GM18873 (cell line): ENCODE data around the gene SLC6A11.

ENCODE experiments used
- ATAC-seq: cut with Tn5 transposase; IDR thresholded peaks from one replicate; pipeline ENCODE4 v1.9.1; 2021; ENCODE audit warnings: mild to moderate bottlenecking, moderate library complexity, moderate number of reproducible peaks; ENCODE audit not compliant: unreplicated experiment, low FRiP score

SLC6A11 gene

GRCh38 chr3:10788451-10788850 is 27.6 kb upstream of the SLC6A11 start:
- ATAC-seq: no peak

- no peak for ATAC-seq
Observed at GRCh38 chr3:10790713-10791112, 25.3 kb upstream of the SLC6A11 start.

DNA sequence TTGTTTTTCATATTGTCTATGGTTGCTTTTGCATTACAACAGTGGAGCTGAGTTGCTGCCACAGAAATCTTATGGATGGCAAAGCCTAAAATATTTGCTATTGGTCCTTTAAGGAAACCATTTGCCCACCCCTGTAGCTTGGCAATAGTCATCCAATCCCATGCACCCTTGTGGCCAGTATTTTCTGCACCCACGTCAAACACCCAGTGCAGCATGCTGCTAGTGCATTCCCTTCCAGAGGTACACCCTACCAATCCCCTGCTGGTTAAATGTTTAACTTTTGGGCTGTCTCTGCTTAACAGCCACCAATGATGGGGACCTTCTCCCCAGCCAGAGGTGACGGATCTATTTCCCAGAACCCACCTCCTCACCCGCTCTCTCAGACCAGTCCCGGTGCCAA is 23.8 kb upstream of the SLC6A11 start:
- no peak for ATAC-seq

- ATAC-seq: no peak
Observed at GRCh38 chr3:10798600-10799367, 17.2 kb upstream of the SLC6A11 start.

DNA sequence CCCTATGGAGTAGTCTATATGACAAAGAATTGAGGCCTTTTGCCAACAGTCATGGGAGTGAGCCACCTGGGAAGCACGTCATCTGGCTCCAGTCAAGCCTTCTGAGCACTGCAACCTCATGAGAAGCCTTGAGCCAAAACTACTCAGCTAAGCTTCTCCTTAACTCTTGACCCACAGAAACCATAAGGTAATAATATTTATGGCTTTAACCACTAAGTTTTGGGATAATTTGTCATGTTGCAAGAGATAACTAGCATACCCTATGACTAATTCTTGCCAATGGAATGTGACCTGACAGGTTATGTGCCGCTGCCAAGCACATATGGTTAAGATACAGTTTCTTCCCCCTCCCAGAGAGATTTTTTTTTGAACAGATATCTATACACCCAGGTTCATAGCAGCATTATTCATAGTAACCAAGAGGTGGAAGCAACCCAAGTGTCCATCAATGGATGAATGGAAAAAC is 11.8 kb upstream of the SLC6A11 start:
- no peak for ATAC-seq

DNA sequence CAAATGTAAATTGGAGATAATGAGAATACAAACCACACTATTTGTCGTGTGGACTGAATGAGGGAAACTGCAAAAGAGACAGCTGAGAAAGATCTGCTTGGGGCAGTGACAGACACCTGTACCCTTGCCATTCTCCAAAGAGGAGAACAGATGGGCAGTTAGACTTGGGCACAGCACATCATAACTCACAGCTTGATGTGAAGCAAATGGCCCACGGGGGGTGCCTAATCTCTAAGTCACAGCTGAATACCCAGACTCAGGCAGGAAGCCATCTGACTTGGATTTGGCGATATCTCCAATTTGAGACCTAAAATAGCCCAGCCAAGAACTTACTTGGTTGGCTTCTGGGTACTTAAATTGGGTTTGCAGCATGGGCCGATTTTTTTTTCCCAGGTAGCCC is 10.0 kb upstream of the SLC6A11 start:
- no peak for ATAC-seq

DNA sequence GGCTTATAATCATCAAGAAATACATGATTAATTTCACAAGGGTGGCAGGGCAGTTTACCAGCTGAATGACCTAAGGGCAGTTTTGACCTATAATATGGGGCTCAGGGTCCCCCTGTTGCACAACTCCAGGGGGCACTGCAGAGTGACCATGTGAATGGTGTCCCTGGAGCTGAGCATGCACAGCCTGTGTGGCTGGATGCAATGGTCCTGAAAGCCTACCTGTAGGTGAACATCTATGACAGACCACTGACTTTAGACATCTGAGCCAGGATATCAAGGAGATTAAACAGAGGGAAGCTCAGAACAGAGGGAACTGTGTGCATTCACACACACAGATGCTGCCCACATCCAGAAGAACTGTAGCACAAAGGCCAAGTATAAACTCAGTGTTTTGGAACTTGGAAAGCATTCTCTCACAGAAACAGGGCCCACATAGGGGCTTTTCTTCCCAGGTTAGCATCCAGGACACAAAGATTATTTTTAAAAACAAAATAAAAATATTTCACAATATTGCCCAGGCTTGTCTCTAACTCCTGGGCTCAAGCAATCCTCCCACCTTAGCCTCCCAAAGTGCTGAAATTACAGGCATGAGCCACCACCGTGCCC is 7.8 kb upstream of the SLC6A11 start:
- no peak for ATAC-seq

DNA sequence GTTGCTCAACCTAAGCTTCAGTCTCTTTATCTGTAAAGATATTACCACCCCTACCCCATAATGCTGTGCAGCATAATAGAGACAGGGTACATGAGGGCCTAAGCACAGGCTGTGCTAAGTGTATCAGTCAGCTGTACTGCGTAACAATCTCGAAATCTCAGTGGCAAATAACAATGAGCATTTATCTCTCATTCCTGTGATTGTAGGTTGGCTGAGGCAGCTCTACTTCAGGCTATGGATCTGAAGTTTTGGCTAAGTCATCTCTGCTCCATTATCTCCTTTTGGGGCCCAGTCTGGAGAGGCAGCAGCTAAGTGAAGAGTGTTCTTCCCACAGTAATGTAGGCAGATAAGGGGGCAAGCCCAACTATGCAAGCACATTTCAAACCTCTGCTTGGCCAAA is 7.1 kb upstream of the SLC6A11 start:
- no peak for ATAC-seq

- no peak for ATAC-seq
Observed at GRCh38 chr3:10810376-10810775, 5.7 kb upstream of the SLC6A11 start.

DNA sequence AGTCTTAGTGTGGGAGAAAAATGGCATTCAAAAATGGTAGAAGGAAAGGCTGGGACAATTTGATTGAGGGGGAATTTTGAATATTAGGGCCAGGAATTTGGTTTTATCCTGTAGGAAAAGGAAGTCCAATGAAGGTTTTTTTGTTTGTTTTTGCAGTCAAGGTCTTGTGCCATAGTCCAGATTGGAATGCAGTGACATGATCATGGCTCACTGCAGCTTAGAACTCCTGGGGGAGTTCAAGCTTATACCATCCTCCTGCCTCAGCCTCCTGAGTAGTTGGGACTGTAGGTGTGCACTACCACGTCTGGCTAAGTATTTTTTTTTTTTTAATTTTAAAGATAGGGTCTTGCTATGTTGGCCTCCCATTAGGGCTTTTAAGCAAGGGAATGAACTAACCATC is 2.6 kb upstream of the SLC6A11 start:
- no peak for ATAC-seq

GRCh38 chr3:10814623-10815022 is 1.4 kb upstream of the SLC6A11 start:
- ATAC-seq: no peak

- ATAC-seq: no peak
Observed at GRCh38 chr3:10815487-10815886, 541 bp upstream of the SLC6A11 start.

- no peak for ATAC-seq
Observed at GRCh38 chr3:10816863-10817253, 830 bp downstream of the SLC6A11 start.

- no peak for ATAC-seq
Observed at GRCh38 chr3:10817506-10817905, 1.5 kb downstream of the SLC6A11 start.

DNA sequence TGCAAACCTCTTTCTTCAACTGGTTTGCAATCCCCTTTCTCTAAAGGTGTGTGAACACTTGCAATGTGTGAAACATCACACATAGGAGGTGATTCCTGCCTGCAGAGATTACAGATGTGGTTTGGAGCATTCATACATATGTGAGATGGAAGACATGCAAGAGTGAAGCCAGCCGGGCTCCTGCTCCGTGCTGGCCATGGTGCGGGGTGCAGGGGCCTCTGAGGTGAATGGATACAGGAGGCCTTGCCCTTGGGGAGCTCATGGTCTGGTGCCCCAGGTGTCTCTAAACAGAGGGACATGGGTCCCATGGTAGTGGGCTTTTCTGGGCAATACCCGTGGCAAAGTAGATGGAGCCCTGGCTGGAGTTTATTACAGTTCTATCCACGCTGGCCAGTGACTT is 6.0 kb downstream of the SLC6A11 start:
- no peak for ATAC-seq

- ATAC-seq: no peak
Observed at GRCh38 chr3:10822708-10823515, 6.9 kb downstream of the SLC6A11 start.

- no peak for ATAC-seq
Observed at GRCh38 chr3:10823516-10823818, 7.4 kb downstream of the SLC6A11 start.

- ATAC-seq: no peak
Observed at GRCh38 chr3:10824468-10824867, 8.4 kb downstream of the SLC6A11 start.

- no peak for ATAC-seq
Observed at GRCh38 chr3:10833855-10834414, 17.9 kb downstream of the SLC6A11 start.

DNA sequence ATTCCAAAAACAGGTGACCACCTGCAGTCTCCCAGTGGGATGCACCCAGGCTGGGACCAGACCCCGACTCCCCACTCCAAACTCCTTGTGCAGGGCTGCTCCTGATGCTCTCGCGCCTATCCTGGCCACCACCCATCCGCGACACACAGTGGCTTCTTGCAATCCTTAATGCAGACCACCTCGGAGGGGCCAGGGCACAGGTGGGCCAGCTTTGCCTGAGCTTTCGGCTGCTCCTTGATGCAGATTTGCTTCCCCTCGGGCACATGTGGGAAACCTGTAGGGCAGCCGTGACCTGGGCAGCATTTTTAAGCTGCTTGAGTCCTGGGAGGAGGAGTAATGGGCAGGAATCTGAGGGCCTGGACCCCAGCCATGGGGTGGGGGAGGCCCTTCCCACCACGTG is 18.9 kb downstream of the SLC6A11 start:
- no peak for ATAC-seq

DNA sequence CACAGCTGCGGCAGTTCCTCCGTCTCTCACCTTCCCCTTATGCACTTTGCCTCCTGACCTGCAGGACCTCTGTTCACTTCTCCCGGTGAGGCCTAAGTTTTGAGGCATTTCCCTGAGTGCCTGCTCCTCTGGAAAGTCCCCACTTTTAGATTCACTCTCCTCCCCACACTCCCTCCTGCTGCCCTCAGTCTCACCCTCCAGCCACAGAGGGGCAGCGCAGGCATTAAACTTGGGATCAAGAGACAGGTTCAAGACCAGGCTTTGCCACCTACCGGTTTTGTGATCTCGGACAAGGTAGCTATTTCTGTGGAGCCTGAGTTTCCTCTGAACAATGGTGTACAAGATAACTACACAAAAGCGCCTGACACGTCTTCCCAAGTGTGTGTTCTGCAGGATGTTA is 19.4 kb downstream of the SLC6A11 start:
- no peak for ATAC-seq
